ENCODE measurements around the gene PPP4C. TPM values are rescaled to one million over a fixed set of nuclear protein-coding genes. Genes with fewer than 3 reads are reported as not detected.

Gene PPP4C
- polyA plus RNA-seq, 12 donors = 43.0 to 95.7 (median 53.3) TPM; not detected in 1

DNA sequence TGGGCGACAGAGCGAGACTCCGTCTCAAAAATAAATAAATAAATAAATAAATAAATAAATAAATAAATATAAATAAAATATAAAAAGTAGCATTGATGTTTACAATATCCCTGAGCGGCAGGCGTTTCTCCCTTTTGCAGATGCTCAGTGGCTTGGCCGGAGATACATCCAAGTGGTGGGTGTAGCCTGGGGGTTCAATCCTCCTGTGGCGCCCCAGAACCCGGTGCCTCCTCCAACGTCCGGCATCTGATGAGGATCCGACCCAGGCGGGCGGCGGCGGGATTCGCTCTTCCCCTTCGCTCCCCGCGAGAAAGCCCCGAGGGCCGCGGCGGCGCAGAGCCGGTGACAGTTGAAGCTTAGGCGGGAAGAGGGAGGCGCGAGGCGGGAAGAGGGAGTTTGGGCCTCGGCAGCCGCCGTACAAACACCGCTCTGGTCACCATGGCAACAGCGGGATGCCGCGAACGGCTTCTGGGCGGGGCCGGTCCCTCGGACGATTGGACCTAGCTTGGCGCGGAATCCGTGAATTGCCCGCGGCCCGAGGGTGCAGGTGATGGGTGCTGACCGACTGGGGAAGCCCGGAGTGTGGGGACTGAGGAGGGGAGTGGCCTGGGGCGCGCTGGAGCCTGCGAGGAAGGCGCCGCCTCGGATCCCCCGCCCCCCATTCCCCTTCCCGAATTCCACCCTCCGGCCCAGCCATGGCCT is 23.0 kb upstream of the PPP4C start:
- DNase-seq = peak; percentile 93

- DNase-seq = no peak
Observed at GRCh38 chr16:30053376-30054015, 22.3 kb upstream of the PPP4C start.

DNA sequence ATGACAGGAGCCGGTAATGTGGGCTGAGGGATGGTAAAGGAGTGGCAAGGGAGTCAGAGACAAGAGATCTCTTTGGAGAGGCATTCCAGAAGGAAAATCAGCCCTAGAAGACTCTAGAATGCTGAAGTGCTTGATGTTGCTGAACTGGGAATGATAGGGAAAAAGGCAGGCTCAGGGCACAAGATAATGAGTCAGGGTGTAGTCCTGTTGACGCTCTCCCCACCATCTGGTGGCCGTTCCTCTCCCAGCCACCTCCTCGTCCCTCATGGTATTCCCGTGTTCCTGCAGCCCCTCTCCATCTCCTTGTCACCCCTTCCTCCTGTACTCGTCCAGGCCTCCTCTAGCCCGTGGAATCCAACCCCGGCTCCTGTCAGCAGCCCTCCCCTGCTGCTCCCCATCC is 21.3 kb upstream of the PPP4C start:
- DNase-seq = no peak

DNA sequence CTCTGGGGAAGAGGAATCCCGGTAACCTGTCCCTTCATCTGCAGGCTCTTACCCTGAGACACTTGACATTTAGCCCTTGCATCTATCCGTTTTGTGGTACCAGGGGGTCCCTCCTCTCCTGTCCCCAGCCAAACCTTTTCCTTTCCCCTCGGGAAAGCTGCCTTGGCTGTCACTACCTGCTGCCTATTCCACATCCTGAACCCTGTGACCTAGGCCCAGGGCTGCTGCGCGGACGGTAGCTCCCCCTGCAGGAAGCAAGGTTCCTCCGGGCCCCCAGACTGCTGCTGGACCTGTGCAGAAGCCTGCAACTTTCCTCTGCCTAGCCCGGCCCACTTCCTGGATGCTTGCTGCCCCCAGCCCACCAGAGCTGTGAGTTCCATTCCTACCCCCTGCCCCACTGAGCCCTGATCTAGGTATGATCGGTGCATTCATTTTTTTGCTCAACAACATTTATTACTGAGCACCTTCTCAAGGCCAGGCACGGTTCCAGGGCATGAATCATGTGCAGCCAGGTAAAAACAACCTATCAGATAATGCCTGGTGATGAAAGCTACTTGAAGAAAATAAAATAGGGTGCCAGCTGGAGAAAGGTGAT is 20.7 kb upstream of the PPP4C start:
- DNase-seq = no peak

DNA sequence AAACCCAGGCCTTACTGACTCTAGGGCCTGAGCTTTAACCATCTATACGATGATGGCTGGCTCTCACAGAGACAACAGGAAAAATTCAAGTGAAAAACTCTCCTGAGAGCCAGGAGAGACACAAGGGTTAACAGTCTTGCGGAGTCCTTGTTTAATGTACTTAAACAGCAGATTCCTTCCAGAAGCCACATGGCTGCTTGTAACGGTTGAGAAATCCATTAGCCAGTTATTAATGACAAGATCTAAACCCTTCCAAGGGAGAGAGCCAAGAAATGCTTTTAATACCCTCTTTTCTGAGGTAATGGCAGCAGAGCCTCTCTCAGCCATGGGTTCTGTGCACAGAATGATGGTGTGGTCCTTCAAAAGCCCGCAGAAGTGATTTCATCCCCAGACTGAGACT is 15.4 kb upstream of the PPP4C start:
- no peak for DNase-seq

DNA sequence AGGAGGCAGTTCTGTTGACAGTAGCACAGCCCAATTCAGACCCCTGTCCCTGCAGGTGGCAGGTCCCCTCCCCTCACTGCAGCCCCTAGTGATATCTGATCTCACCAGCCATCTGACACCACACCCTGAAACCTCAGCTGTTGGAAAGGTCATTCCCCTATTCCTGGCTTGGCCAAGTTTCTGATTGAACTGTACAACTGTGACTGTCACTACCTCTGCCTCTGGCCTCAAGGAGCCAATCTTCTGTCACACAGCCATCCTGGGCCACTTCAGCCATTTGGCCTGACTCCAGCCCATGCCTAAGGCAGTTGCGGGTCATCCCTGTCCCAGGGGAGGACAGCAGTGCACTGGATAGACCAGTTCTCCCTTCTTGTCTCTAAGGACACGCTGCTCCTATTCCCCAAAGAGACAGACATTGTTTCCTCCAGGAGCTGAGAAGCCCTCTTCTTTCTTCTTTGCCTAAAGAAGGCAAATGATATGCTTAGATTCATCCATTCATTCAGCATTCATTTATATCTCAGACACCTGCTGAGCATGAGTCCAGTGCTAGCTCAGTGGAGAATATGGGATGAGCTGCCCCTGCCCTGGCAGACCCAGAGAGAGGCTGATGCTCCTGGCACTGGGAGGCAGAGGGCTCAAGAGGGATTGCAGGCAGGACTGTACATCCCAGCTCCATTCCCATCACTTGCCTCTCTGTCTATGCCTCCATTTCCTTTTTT is 14.8 kb upstream of the PPP4C start:
- DNase-seq = peak; percentile 50

GRCh38 chr16:30063278-30063892 is 12.4 kb upstream of the PPP4C start:
- DNase-seq = no peak

DNA sequence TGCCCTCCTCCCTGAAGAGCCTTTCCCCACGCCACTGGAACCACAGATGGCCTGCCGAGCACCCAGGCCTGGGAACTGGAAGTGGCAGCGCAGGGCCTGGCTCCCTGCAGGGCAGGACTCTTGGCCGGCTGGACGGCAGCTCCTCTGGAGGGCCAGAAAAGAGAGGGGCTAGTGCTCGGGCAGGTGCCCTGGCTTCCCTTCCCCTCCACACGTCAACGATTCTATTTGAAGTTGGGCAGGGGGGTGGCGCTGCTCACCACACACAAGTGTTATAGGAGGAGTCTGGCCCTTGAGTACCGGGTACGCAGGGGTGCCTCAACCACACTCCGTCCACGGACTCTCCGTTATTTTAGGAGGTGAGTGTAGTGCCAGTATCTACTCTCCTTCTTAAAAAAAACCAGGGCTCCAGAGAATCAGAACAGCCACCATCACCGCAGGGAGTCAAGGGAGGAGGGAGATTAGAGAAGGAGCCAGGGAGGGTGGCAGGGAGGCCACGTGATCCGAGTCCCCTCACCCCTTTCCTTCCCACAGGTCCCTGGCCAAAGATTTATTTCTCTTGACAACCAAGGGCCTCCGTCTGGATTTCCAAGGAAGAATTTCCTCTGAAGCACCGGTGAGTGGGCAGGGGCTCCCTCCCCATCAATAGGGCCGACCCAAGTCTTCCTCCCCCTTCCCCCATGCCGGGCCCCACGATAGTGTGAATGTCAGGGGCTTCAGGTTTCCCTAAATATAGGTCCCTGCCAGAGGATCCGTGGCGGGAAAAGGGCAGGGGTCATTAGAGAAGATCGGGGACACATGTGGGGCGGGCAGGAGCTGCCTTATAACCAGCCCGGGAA is 11.7 kb upstream of the PPP4C start:
- peak; percentile 59 for DNase-seq

DNA sequence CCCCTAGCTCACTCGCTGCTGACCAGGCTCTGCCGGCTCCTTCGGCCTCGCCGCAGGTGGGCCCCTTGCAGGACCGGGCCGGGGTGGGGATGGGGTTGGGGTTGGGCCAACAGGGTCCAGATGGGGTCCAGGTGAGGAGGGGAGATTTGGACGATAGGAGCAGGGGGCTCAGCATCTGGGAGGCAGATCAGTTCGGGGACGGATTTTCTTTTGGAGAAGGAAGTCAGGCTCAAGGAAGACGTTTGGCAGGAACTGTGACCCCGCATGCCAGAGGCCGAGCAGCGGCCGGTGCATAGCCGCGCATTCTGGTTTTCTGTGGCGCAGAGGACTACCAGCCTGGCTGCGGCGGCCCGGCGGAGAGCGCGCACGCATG is 11.1 kb upstream of the PPP4C start:
- no peak for DNase-seq

GRCh38 chr16:30065102-30065942 is 10.5 kb upstream of the PPP4C start, which contains the start of gene ALDOA:
ALDOA (plus strand) TSS chr16:30065760; CDS start chr16:30066898, 1,138 bp downstream.
- peak; percentile 99 for DNase-seq

DNA sequence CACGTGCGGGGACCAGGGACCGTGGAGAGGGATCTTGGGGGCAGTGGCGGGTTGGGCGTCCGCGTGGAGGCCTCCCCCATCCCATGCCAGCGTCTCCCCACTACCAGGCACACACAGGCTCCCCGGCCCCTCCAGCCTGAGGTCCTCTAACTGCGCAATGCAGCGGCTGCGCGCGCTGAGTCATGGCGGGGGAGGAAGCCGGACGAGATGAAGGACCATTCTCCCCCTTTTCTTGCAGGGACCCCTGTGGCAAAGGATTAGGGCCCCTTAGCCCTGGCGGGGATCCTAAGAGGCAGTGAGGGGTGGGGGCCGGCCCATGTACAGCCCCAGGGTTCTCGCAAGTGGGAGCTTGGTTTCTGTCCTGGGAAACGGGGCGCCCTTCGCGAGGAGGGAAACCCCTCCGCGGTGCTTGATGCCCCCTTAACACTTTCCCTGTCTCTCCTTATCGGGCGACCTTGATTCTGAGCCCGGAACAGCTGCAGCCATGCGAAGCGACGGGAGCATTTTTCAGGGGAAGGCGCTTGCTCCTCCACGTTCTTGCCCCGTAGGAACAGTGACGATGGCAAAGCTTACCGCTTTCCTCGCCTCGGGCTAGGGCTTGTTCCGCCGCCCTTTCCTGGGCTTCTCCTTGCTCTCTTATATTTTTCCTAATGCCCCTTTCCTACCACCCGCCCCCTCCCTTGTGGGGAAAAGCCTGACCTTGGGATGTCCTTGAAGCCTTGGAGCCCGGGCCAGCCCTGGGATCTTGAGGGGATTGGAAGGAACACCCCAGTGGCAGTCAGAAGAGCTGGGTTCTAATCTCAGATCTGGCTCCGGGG is 9.6 kb upstream of the PPP4C start:
- no peak for DNase-seq

GRCh38 chr16:30066761-30067583 is 8.8 kb upstream of the PPP4C start:
- no peak for DNase-seq

GRCh38 chr16:30067584-30067916 is 8.2 kb upstream of the PPP4C start:
- DNase-seq = no peak

DNA sequence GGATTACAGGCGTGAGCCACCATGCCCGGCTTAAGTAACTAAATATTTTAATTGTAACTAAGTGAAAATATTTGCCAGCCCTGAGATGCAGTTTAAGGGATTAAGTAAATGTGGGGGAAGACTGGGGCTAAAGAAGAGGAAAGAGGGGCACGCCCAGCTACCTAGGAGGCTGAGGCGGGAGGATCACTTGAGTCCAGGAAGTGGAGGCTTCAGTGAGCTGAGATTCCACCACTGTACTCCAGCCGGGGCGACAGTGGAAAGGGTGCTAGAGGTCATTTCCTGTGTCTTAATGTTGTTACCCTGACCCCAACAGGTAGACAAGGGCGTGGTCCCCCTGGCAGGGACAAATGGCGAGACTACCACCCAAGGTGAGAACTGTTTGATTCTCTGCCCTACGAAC is 7.5 kb upstream of the PPP4C start:
- no peak for DNase-seq

GRCh38 chr16:30068750-30069610 is 6.8 kb upstream of the PPP4C start:
- DNase-seq = no peak

DNA sequence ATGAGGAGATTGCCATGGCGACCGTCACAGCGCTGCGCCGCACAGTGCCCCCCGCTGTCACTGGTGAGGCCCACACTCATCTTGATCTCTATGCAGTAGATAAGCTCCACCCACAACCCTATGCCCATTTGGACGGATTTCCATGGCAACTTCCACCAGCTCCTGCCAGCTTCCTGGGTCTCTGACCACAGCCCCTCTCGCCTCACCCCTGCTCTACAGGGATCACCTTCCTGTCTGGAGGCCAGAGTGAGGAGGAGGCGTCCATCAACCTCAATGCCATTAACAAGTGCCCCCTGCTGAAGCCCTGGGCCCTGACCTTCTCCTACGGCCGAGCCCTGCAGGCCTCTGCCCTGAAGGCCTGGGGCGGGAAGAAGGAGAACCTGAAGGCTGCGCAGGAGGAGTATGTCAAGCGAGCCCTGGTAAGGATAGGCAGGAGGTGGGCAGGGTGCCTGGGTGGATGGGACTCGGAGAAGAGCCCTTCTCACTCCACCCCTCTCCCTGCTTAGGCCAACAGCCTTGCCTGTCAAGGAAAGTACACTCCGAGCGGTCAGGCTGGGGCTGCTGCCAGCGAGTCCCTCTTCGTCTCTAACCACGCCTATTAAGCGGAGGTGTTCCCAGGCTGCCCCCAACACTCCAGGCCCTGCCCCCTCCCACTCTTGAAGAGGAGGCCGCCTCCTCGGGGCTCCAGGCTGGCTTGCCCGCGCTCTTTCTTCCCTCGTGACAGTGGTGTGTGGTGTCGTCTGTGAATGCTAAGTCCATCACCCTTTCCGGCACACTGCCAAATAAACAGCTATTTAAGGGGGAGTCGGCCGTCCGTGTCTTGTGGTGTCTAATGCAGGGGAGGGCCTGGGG is 6.0 kb upstream of the PPP4C start:
- no peak for DNase-seq

GRCh38 chr16:30070490-30070889 is 5.3 kb upstream of the PPP4C start:
- no peak for DNase-seq

Measured in muscle of arm (tissue), 12 donors.